ENCODE data around the gene ERFE. TPM values are rescaled to one million over a fixed set of nuclear protein-coding genes. Genes with fewer than 3 reads are reported as not detected.

The ERFE gene
- total and polyA plus RNA-seq, 2 donors (not counting 1 experiment from before 2014, with no cell fraction given), result 0.17 TPM; not detected in 1

GRCh38 chr2:238141541-238142318 is 17.0 kb upstream of the ERFE start:
- Histone ChIP-seq H3K79me2 (ENCODE audit: control insufficient read depth, insufficient read depth, low read length) (no peaks in the 10 kb centered on the region), H3K4me1 (ENCODE audit: control insufficient read depth in 2 of 2, insufficient read depth in 2 of 2, low read length in 2 of 2) (peaks cover 16 to 26% of the 10 kb centered on the region in 2 donors), H4K20me1 (ENCODE audit: control insufficient read depth, insufficient read depth, low read length, poor library complexity, severe bottlenecking) (no peaks in the 10 kb centered on the region), H3K36me3 (replicated peaks in 1 of 2; ENCODE audit: control extremely low read depth in 1 of 2, control insufficient read depth in 1 of 2, extremely low read depth in 1 of 2, insufficient read depth in 2 of 2, low read length in 1 of 2) (no peaks in the 10 kb centered on the region), H3K9me3 (ENCODE audit: control extremely low read depth in 1 of 3, control insufficient read depth in 2 of 3, insufficient read depth in 1 of 3, low read length in 2 of 3) (peaks cover 0 to 4% (median 0%) of the 10 kb centered on the region in 3 donors), H3K9ac (ENCODE audit: low read length) (no peak overlapping the region), H3K27ac (ENCODE audit: low read length in 2 of 2) (no peak overlapping the region), H2AFZ (ENCODE audit: insufficient read depth, low read depth, low read length, poor library complexity, severe bottlenecking) (no peak overlapping the region), H3K4me3 (ENCODE audit: control extremely low read depth in 1 of 5, extremely low read depth in 1 of 5, insufficient read depth in 1 of 5, low read depth in 2 of 5, low read length in 4 of 5) (no peak overlapping the region), H3K27me3 (replicated peaks in 1 of 4; ENCODE audit: control extremely low read depth in 1 of 4, control insufficient read depth in 3 of 4, insufficient read depth in 4 of 4, low read length in 3 of 4) (peaks cover 0 to 7% (median 1%) of the 10 kb centered on the region in 4 experiments), H3K4me2 (replicated peaks; ENCODE audit: low read depth, low read length, poor library complexity, severe bottlenecking) (no peak overlapping the region)
- ChIA-PET CTCF (interaction anchor here (0.7 kb wide), 1 partner anchor 19 kb away, joined by 4 read pairs; no protein-coding TSS in a partner anchor), POLR2A (no interaction called here)
- ATAC-seq (ENCODE audit: low read depth) (no peak), DNase-seq (no peak)
- Mint-ChIP-seq H3K9me3 (ENCODE audit: insufficient read depth) (no peaks in the 10 kb centered on the region), H3K27ac (no peak overlapping the region), H3K4me1 (peaks cover 12% of the 10 kb centered on the region), H3K27me3 (no peaks in the 10 kb centered on the region), H3K4me3 (no peak overlapping the region)
- 68% methylated on average over 4 of the region's 10 CpGs for WGBS (ENCODE audit: insufficient coverage)
- TF ChIP-seq EZH2 (IDR thresholded peaks at IDR 0.05; ENCODE audit: borderline replicate concordance, insufficient read depth, low read depth, low read length, poor library complexity, severe bottlenecking), result no peak
- TF ChIP-seq CTCF (IDR thresholded peaks at IDR 0.05), result no peak
- intact Hi-C loops (cut with micrococcal nuclease), result no loop called here

Measured in B cell (primary cell).